ENCODE results near the gene CLMN.

GRCh38 chr14:95289323-95290010 lies 30.2 kb downstream of the CLMN start:
- TF ChIP-seq EZH2 (IDR thresholded peaks at IDR 0.05; ENCODE audit: insufficient read depth, poor library complexity, severe bottlenecking) (no peak), EZH2phosphoT487 (IDR thresholded peaks at IDR 0.05; ENCODE audit: insufficient read depth, low read depth) (no peak)

Measured in GM23248 (cell line).